HG03460 (cell line): ENCODE measurements around the gene ZWINT.

Experiments used
- ATAC-seq: cut with Tn5 transposase; IDR thresholded peaks from one replicate; pipeline ENCODE4 v1.9.1; 2021; ENCODE audit not compliant: unreplicated experiment

ZWINT gene, protein sequence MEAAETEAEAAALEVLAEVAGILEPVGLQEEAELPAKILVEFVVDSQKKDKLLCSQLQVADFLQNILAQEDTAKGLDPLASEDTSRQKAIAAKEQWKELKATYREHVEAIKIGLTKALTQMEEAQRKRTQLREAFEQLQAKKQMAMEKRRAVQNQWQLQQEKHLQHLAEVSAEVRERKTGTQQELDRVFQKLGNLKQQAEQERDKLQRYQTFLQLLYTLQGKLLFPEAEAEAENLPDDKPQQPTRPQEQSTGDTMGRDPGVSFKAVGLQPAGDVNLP

DNA sequence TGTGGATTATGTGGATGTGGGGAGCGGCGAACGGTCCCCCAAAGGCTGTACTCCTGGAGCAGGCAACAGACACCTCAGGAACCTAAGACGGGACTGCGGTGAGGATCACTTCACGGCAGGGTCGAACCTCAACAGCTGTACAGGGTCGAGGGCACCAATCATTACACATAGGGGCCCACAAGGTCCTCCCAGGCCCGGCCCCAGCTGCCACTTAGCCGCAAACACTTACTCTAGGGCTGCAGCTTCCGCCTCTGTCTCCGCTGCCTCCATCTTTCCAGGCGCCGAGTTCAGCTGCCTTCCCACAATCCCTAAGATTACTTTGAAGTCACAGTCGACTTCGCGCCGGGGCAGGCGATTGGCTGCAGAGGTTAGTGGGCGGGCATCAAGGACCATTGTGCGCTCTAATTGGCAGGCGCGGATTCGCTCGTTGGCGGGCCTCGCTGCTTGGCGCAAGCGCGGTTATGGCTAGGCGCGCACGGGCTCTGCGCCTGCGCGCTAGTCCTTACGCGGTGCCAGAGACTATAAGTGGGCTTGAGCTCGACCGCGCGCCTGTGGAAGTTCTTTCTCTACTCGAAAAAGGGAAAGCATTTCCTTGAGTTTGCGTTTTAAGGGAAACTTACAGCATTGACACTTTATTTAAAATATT lies at the start of gene ZWINT:
TSS of gene ZWINT (minus strand) at position 293 of the 646 bp plus-strand sequence. CDS start at position 270, 23 bp downstream.
- ATAC-seq: peak; percentile 99

DNA sequence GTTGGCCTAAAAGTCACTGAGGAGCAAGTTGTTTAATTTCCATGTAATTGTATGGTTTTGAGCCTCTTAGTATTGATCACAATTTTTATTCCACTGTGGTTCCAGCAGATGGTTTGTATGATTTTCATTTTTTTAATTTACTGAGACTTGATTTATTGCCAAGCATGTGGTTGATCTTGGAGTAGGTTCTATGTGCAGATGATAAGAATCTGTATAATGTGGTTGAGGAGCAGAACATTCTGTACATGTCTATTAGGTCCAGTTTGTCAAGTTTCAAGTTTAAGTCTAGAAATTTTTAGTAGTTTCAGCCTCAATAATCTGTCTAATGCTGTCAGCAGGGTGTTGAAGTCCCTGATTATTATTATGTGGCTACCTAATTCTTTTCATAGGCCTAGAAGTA lies 22.7 kb upstream of the ZWINT start:
- ATAC-seq: no peak

DNA sequence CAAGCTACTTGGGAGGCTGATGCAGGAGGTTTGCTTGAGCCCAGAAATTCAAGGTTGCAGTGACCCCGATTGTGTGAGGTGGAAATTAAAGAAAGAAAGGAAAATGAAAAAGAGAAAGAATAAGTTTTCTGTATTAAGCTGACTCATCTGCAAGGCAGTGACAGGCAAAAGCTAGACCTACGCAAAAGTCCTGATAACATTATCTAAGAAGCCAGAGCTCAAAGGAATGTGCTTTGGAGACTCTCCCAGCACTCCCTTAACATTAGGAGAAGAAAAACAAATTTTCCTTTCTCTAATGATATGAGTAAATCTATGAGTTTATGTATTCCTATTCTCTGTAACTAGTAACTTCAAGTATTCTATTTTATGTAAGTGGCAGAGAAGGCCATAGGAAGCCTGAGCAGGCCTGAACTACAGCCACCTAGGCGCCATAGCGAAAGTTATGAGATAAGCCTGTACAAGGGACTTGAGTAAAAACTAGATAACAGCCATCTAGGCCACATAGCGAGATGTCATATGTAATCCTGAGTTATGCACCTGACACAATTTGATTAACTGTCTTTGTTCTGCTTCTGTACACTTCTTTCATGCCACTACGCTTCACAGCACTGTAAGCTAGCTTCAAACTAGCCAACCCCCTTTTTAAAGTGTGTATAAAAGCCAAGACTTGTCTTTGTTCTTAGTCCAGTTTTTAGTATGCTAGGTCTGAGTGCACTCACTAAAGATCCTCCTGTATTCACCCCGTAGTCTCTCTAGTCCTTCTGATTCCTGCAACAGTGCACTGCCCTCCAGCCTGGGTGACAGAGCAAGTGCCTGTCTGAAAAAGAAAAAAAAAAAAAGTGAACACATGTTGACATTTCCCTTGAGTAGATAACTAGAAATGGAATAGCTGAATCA lies 9.4 kb upstream of the ZWINT start:
- ATAC-seq: no peak

DNA sequence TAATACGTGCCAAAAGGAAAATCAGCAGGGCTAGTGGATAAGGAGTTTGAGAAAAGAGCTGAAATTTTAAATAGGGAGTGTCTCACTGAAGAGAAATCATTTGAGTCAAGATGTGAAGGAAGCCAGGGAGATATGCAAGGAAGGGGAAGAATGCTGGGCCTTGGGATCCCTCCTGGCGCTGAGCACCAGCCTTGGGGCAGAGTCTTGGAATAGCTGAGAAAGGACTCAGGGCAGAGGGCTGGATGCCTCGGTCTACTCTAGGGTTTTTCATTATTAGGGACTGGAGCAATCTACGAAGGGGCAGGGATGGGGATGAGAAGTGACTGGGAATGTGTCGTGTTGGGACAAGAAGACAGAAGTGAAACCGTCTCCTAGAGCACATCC lies 484 bp downstream of the ZWINT start:
- no peak for ATAC-seq

DNA sequence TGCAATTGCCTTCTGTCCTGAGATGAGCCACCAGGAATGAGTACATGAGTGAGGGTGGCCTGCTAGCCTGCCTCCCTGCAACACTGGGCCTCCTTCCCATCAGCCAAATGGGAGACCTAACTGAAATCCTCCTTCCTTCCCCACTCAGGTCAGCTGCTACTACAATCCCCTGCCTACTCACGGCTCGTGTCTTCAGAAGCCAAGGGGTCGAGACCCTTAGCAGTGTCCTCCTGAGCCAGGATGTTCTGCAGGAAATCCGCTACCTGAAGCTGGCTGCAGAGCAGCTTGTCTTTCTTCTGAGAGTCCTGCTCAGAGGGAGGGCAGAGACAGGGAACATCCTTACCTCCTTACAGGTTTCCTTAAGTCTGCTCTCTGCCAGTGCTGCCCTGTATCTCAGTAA lies 1.2 kb downstream of the ZWINT start:
- no peak for ATAC-seq

DNA sequence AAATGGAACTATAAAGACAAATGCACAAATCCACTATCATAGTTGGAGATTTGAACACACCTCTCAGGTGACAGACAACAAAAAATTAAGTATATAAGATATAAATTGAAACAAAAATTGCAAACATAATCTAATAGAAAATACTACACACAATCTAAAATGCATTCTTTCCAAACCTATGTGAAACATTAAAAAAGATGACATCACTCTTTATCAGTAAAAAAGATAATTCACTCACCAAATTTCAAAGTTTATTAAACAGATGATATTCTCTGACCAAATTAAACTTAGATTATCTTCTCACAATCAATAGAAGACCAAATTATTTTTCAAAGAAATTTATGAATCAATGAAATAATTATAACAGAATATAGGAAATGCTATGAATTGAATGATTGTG lies 4.0 kb downstream of the ZWINT start:
- ATAC-seq: no peak

DNA sequence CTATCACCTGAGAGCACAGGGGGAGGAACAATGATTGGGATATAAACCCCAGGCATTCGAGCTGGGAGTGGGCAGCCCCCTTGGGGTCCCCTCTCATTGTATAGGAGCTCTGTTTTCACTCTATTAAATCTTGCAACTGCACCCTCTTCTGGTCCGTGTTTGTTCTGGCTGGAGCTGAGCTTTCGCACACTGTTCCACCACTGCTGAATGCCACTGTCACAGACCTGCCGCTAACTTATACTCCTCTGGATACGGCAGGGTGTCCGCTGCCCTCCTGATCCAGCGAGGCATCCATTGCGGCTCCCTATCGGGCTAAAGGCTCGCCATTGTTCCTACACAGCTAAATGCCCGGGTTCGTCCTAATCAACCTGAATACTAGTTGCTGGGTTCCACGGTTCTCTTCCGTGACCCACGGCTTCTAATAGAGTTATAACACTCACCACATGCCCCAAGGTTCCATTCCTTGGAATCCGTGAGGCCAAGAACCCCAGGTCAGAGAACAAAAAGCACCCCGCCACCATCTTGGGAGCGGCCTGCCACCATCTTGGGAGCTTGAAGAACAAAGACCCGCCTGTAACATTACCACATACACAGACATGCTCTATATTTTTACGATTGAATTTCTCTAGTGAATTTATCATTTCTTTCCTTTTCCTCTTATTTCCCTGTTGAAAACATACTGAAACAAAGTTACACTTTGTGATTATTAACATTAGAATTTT lies 9.0 kb downstream of the ZWINT start:
- ATAC-seq: no peak

DNA sequence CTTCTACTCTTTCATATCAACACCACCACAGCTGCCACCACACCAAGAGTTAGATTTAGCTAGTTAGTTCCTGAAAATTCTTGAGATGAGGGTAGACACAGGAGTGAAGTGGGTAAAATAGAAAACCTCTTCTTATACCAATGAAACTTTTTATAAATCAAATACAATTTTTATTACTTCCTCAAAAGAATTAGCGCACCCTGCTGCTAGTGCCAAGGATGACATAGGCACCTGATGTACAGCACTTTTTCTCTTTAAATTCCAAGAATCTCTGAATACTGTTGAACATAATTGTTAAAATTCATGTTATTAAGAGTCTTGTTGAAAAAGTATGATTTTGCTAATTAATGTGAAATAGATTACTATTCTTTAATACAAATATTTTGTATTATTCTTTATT lies 11.4 kb downstream of the ZWINT start:
- no peak for ATAC-seq

DNA sequence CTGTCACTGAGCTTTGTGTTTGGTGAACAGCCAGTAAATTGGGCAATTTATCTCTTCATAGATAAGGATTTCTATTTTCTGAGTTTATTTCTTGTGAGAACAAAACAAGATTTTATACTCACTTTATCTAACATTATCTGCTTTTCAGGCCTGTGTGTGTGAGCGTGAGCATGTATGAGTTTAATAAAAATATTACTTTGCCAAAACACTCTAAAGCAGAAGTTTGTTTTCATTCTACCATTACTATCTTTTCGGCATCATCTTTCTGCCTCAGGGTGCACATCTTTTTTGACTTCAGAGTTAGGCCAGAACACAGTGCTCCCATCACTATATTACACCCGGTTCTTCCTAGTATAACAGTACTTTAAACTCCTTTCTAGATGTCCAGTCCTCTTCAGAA lies 13.0 kb downstream of the ZWINT start:
- ATAC-seq: no peak

DNA sequence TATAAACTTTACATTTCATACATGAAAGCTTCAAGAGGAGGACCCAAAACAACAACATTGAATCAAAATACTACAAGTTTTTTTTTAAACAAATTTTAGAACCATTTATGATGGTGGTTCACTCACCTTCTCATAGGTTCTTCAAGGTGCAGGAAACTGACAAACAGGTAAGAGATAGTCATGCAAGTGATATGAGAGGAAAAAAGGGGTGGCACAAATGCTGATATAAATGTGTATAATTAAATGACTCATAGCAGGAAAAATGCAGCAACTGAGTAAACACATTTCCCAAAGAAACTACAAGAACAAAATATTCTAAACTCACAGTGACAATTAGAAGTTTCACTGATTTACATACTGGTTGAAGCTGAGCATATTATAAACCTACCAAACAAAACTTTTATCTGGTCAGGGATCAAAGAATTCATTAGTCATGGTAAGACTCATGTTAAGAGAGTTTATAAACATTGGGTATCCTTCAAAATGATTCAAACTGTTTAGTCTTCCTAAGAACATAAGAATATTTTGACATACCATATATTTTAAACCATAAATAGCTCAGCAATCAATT lies 14.1 kb downstream of the ZWINT start:
- ATAC-seq: no peak

DNA sequence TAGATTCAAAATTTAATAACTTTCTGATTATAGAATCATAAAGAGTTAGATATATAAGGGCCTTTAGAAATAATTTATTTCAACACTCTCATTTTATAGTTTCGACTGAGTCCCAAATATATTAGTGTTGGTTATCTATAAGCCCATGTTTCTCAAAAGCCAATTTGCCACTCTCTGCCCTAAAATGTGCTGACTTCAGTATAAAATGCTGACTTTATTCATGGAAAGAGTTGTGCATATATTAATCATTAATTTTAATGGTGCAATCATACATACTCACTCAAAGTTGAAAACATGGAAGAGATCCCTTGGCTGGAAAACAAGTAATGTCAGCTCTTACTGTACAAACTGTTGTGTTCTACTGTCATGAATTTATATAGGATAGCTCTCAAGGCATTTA lies 19.4 kb downstream of the ZWINT start:
- no peak for ATAC-seq

DNA sequence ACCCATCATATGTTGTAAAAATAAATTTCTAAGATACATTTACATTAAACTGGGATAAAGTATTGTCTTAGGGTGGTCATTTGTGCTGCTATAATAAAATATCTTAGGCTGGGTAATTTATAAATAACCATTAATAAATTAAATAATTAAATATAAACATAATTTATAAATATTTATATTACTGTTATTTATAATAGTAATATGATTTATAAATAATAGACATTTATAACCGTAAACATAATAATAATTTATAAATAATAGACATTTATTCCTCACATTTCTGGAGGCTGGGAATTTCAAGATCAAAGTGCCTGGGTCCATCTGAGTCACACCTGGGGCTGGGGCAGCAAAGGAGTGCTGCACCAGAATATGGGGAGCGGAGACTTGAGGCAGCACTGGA lies 31.1 kb downstream of the ZWINT start:
- ATAC-seq: no peak

DNA sequence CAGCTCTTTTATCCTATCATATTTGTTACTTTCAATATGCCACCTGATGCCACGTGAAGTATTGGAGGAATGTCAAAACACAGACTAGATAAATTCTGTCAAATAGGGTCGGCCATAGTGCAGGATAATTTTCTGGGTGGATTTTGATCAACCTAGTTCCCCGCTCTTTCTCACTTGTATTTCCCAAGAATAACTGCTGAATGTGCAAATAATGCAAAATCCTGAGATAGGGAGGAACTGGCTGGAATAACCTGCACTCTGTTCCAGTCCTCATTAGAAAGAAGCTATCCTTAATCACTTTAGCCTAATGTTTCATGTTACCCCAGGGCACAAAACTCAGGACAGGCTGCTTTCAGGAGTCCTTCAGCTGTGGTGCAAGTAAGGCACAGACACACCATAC lies 33.9 kb downstream of the ZWINT start:
- ATAC-seq: no peak

DNA sequence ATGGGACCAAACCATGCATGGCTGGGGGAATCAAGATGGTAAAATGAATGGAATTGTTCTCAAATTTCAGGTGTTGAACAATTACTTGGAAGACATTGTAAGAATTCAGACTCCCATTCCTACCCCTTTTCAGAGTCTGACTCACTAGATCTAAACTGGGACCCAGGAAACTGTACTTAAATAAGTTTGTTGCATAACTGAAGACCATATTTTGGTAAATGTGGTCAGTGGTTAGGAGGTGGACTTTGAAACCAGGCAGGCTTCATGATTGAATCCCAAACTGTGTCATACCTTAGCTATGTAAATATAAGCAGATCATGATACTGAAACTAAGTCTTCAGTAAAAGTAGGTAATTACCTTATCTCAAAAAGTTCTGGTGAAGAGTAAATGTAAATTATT lies 41.7 kb downstream of the ZWINT start:
- peak; percentile 90 for ATAC-seq

DNA sequence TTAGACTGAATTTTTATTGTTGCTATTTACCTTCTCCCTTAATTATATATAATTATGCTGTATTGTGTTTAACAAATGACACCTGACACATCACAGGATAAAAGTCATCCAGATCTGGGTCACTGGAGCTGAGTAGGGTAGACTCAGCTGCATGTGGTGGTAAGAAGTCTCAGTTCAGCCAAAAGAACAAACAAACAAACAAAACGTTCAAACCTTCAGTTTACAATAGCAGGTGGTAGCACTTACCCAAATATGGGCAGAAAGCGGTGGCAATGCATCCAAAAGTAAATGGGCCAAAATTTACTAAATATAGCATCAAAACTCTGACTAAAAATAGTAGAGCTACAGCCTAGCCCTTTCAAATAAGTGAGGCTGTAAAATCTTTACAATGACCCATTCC lies 42.2 kb downstream of the ZWINT start:
- peak; percentile 12 for ATAC-seq

DNA sequence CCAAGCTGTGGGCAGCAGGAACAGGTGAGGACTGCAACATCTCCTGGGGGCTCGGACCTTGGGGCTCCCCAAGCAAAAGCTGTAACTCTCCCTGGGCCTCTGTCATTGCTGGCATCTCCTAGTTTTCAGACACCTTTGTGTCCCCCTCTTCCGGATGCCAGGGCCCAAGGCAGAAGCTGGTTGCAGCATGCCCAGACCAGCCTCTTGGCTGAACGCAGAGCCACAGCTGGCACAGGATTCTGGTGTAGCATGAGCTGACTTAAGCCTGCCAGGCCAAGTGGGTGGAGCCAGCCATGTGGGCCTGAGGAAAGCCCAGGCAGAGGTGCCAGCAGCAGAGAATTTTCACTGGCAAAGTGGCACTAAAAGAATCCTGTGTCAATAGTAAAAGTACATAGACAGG lies 43.5 kb downstream of the ZWINT start:
- no peak for ATAC-seq

DNA sequence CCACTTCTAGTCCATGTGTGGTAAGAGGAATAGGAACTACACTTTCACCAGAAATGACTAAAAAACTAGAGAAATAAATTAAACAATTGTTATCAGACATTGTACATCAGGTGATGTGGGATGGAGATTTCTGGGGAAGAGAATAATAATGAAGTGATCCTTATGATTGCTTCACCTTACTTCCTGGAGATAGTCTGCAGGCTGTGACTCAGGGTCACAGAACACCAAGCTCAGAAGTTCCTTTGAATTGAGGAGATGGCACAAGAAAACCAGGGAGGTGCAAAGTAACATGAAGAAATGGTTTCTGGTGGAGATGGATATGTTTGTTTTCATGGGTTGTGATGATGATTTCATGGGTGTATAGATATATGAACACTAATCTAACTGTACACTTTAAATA lies 44.5 kb downstream of the ZWINT start:
- no peak for ATAC-seq
